NOMO-1 treated with dmso at 0.1 percent for 144 hours (cell line): Measurements from ENCODE around the gene PKLR.
A peak's percentile ranks its signal among the peaks of the same experiment; 100 is the strongest.
"Not testable (repeated sequence)": the region's sequence is repeated elsewhere in the genome, so short reads cannot be mapped to it uniquely, and the experiment has no call there.

Experiments used
- DNase-seq: peaks from one replicate; lab custom pipeline; 2025; ENCODE audit not compliant: unreplicated experiment; lab: John Stamatoyannopoulos, UW

Gene PKLR

DNA sequence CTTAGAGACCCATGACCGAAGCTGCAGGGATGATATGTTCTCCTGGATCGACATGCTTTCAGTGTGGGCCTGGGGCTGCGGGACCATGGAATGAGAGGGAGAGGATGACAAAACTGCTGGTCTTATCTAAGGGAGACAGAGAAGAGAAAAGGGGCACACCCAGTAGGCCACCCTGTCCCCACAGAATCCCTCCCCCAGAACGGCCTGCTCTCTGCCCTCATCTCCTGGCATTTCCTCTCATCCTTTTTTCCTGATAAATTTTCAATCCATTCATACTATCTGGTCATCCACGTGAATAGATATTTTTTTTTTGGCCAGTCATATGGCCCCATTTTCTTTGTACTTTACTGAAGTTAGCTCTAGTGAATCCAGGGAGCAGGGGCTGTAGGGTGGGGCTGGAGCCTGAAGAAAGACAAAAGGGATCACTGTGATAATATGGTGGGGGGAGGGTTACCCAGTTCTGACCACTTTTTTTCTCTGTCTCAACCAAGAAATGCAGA is at the start of gene PKLR:
Gene PKLR, minus strand, starts transcription at position 97 of the 500 bp plus-strand sequence. Its CDS starts 43 bp downstream, at position 54.
- DNase-seq = no peak

DNA sequence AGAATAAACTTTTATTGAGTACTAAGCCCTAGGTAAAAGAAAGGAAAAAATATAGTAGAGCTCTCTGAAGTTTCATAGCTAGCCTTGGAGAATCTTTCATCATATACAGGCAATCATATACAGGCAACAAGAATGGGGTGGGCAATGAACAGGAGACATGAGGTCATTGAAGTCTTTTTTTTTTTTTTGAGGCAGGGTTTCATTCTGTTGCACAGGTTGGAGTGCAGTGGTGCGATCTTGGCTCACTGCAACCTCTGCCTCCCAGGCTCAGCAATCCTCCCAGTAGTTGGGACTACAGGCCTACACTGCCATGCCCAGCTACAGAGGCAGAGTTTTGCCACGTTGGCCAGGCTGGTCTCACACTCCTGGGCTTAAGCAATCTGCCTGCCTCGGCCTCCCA is 41.6 kb upstream of the PKLR start:
- no peak for DNase-seq

DNA sequence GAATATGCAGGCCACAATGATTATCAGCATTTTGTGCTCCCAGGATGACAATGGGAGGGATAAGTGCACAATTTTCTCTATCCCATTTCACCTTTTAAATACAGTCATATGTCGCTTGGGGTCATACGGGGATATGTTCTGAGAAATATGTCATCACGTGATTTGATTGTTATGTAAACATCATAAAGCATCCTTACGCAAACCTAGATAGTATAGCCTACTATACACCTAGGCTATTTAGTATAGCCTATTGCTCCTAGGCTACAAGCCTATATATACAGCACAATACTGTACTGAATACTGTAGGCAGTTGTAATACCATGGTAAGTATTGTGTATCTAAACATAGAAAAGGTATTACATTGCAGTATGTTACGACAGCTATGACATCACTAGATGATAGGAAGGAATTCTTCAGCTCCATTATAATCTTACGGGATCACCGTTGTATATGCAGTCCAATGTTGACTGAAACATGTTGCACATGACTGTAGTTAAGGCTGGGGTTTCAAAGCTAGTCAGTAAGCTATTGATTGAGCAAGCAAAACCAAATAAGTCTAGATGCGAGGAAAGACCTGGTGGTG is 38.4 kb upstream of the PKLR start:
- no peak for DNase-seq

DNA sequence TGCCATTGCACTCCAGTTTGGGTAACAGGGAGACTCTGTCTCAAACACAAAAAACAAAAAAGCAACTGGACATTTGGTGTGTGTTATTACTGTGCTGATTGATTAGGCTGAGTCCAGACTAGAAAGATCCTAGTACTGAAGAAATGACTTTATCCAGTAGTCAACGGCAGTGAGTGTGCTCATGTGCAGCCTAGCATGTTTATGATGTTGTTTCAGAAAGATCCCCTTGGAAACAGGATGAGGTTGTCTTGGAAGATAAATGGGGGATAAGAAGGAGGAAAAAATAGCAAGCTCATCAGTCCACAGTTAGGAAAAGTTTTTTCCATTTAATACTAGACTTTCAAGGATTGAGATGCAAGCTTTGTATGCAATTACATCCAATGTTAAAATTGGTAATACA is 33.7 kb upstream of the PKLR start:
- DNase-seq = no peak

DNA sequence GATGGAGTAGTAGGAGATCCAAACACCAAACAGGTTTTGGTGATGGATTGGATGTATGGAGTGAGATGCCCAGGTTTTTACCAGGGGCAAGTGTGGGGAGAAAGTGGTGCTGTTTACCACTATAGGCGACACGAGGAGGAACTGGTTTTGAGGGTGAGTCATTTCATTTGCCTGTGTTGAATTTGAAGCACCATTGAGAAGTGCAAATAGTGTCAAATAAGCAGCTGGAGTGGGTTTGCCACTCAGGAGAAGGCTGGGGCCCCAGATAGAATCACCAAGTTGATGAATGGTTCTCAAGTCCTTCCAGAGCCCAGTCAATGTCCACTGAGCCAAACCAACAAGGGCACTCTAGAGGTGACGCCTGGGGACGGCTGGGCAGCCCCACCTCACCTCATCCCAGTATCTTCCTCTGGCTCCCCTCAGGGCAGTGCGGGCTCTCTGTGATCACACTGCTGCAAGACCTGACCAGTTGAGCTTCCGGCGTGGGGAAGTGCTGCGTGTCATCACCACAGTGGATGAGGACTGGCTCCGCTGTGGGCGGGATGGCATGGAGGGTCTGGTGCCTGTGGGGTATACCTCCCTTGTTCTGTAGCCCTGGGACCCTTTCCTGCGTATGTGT is 28.9 kb upstream of the PKLR start:
- DNase-seq = no peak

DNA sequence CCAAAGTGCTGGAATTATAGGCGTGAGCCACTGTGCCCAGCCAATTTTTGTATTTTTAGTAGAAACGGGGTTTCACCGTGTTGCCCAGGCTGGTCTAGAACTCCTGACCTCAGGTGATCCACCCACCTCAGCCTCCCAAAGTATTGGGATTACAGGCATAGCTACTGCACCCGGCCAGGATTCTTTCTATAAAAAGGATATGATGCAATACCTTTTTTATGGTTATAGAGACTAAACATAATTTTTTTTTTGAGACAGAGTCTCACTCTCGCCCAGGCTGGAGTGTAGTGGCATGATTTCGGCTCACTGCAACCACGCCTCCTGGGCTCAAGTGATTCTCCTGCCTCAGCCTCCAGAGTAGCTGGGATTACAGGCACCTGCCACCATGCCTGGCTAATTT is 27.6 kb upstream of the PKLR start:
- DNase-seq = not testable (repeated sequence)

DNA sequence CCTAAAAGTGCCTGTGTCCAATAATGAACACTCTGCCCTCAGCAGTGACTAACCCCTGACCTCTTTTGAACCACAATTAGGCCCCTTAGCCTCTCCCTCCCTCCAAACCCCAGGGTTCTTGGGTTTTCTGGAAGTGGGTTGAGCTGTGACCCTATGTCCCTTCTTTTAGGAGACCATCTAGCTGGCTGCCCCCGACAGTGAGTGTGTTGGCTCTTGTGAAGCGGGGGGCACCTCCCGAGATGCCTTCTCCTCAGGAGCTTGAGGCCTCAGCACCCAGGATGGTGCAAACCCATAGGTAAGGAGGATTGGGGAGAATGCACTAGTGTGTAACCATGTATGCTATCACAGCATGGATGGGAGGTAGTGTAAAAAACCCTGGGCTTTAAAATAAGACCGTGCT is 26.7 kb upstream of the PKLR start:
- no peak for DNase-seq

DNA sequence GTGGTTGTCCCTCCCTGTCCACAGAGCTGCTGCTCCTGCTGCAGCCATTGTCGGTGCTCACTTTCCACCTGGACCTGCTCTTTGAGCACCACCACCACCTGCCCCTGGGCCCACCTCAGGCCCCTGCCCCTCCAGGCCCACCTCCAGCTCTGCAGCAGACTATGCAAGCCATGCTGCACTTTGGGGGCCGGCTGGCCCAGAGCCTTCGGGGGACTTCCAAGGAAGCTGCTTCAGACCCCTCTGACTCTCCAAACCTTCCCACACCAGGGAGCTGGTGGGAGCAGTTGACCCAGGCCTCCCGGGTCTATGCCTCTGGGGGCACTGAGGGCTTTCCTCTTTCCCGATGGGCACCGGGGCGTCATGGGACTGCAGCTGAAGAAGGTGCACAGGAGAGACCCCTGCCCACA is 25.4 kb upstream of the PKLR start:
- DNase-seq = no peak

DNA sequence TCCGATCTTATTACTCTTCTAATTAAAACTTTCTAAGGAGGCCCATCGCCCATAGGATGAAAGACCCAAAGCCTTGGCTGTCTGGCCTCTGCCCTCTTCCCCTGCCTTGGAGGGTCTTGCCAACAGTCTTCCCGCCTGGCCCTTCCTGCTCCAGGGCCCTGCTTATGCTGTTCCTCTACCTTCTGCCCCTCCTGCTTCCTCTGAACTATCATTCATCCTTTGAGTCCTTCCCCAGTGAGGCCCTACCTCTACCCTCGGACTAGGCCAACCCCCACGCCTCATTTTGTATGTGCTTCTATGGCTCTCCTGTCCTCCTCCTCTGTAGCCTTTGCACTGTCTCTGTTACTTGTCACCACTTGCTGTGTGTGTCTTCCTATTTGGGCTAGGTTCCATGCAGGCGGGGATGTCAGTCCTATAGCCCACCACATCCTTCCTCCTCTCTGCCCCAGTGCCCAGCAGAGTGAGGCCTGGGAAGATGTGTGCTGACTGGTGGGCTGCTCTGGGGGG is 24.8 kb upstream of the PKLR start:
- no peak for DNase-seq

DNA sequence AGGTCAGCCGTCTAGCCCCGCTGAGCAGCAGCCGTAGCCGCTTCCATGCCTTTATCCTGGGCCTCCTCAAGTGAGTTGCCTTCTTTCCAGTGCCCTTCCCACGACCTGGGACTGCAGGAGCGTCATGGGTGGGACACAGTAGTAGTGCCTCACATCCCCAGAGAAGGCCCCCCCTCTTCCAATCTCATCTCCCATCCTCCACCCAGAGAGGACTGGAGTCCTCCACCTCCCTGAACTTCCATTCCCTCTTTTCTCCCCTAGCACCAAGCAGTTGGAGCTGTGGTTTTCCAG is 24.3 kb upstream of the PKLR start:
- DNase-seq = no peak

DNA sequence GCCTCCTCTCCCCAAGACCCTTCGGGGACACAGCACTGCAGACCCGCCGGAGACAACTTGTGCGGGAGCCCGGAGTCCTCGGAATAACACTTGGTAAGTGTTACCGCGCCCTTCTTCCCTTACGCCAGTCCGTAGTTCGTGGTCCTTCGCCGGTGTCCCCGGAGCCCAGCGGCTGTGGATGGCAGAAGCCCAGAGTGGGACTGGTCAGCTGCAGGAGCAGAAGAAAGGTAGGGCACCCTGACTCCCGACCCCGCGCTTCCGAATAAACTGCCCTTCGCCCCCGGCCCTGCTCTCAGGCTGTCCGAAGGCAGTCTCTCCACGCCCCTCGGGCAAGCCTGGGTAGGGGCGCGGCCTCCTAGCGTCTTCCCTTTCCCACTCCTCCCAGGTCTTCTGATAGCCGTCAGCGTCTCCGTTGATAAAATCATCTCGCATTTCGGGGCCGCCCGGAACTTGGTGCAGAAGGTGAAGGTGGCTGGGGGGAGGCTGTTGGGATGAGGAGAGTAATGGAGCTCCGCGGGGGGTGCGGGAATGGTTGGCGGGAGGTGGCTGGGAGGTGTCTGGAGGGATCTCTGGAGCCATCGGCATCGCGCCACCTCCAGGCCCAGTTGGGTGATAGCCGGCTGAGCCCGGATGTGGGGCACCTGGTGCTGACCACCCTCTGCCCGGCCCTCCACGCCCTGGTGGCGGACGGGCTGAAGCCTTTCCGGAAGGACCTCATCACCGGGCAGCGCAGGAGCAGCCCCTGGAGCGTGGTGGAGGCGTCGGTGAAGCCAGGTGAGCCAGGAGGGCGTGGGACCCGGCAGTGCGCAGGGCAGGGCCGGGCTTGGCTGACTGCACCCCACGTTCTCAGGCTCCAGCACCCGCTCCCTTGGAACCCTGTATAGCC is 23.7 kb upstream of the PKLR start:
- peak; percentile 13 for DNase-seq

DNA sequence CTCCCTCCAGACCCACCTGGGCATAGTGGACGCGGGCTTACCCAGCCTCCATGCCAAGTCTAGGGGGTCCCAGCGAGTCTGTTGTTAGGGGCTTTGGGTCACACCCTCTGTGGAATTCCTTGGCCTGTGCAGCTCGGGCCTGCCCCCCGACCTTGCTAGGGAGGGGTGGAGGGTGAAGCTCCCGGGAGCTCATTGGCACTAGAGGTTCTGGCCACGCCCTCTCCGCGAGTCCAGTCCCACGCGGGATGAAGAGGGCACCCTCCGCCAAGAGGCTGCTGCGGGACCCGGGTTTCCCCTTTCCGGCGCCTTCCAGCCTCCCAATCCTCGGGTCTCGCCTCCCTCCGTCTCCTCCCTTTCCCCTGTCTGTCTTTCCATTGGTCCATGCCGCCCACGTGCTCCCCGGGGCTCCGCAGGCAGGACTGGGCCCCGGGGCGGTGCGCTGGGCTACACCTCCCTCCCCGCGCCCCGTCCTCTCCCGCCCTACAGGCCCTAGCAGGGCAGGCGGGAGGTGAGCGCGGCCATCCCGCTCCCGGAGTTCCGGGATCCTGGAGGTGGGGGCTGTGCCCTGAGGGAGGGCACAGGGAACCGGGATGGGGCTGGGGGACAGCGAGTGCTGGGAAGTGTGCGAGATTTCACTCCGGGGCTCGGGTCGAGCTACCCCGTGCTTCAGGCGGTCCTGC is 22.9 kb upstream of the PKLR start:
- peak; percentile 98 for DNase-seq

DNA sequence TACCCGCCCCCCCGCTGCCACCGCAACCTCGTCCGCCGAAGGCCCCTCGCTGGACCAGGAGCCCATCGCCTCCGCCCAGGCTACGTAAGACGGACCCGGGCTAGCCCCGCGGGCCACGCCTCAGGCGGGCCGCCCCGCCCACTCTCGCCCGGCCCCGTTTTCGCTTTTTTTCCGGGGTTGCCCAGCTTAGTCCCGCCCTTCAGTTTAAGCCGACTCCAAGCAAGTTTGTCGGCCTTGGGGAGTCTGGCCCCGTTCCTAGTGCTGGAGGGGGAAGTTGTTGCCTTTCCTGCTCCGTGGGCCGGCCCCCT is 22.4 kb upstream of the PKLR start:
- peak; percentile 76 for DNase-seq

DNA sequence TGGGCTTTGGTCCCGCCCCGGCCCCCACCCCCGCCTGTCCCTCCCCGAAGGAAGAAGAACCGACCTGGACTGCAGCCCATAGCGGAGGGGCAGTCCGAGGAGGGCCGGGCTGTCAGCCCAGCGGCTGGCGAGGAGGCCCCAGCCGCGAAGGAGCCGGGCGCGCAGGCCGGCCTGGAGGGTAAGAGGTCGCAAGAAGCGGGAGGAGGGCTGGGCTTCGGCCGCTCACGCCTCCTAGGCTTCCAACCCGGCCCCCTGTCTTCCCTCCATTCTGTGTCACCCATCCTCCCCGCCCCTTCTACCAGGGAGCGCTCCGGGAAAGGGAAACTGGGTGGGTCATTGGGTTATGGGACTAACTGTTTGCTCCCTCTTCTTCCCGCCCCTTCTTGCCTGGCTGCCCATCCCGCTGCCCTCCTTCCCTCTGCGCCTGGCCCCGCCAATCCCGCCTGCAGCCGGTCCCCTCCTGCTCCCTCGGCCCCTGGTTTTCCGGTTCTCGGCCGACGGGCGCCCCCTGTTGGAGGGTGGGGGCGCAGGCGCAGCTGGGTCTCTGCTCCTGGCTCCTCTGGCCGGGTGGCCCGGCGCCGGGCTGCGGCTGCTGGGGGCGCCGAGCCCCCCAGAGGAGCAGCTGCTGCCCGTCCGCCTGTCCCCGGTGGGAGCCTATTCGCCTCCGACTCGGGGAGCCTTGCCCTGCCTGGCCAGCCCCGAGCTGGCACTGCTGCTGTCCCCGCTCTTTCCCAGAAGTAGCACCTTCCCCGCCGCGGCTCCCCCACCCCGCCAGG is 21.9 kb upstream of the PKLR start:
- peak; percentile 83 for DNase-seq

DNA sequence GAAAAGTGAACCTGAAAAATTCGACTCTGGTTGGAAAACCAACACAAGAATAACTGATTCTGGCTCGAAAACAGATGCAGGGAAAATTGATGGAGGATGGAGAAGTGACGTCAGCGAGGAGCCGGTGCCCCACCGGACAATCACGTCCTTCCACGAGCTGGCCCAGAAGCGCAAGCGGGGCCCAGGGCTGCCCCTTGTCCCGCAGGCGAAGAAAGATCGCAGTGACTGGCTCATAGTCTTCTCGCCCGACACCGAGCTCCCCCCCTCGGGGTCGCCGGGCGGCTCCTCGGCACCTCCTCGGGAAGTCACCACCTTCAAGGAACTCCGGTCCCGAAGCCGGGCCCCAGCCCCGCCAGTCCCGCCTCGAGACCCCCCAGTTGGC is 21.3 kb upstream of the PKLR start:
- no peak for DNase-seq

DNA sequence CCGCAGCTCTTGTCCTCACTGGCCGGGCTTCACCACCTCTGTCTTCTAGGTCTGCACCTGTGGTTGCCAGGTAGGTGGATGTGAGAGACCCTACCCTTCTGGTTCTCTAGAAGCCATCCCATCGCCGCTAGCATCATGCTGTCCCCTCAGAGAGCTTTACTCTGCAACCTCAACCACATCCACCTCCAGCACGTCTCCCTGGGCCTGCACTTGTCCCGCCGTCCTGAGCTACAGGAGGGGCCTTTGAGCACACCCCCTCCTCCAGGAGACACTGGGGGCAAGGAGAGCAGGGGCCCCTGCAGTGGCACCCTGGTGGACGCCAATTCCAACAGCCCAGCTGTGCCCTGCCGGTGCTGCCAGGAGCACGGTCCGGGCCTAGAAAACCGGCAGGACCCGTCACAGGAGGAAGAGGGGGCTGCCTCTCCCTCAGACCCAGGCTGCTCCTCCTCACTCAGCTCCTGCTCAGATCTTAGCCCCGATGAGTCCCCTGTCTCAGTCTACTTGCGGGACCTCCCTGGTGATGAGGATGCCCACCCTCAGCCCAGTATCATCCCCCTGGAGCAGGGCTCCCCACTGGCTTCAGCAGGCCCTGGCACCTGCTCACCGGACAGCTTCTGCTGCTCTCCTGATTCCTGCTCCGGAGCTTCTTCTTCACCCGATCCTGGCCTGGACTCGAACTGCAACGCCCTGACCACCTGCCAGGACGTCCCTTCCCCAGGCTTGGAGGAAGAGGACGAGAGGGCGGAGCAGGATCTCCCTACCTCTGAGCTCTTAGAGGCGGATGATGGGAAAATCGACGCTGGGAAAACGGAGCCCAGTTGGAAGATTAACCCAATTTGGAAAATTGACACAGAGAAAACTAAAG is 20.6 kb upstream of the PKLR start:
- no peak for DNase-seq

DNA sequence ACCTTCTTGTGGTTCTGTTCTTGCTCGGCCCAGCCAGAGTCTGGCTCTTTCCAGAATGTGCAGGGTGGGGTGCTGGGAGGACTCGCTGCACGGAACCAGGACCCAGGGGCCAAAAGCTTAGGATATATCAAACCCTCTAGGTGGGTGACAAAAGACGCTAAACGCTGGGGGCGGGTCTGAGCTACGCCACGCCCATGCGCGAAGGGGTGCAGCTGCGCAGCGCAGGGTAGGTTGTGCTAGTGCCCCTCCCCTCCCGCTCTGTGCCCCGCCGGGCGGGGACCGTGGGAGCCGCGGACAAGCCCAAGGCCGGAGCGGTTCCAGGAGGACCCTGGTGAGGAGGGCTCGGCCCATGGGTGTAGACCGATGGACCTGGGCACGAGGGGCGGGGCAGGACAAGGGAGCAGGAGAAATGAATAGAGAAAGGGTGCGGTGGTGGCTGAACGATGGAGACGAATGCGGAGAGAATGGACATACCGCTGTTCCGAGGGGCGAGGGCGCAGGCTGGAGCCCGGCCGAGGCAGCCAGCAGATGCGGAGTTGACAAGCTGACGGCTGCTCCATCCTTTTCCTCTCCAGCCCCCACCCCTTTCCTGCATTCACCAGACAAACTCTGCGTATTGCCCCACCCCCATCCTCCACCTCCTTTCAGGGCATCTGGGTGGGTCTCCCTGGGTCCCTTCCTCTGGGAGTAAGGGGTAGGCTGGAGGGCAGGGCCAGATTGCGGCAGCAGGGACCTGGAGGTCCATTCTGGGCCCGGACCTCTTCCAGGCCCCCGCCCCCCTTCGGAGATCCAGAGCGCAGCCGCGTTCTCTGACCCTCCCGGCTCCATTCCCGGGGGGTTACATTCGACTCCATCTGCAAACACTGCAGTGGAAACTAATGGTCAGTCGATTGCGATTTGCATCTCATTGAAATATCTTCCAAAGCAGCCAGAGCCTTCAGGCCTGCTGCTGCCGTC is 19.7 kb upstream of the PKLR start, which contains the start of gene RUSC1:
Gene RUSC1, plus strand, starts transcription at position 234 of the 957 bp plus-strand sequence. CDS start 880 bp downstream, outside the sequence.
- DNase-seq = no peak

DNA sequence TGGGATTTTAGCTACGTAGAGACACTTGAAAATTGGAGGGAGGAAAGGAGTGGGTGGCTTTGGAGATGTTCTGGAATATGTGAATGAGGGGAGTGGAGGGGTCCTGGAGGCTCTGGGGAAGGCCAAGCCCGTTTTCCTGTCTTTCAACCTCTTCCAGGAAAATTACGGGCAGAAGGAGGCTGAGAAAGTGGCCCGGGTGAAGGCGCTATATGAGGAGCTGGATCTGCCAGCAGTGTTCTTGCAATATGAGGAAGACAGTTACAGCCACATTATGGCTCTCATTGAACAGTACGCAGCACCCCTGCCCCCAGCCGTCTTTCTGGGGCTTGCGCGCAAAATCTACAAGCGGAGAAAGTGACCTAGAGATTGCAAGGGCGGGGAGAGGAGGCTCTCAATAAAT is 19.0 kb upstream of the PKLR start:
- DNase-seq = no peak

DNA sequence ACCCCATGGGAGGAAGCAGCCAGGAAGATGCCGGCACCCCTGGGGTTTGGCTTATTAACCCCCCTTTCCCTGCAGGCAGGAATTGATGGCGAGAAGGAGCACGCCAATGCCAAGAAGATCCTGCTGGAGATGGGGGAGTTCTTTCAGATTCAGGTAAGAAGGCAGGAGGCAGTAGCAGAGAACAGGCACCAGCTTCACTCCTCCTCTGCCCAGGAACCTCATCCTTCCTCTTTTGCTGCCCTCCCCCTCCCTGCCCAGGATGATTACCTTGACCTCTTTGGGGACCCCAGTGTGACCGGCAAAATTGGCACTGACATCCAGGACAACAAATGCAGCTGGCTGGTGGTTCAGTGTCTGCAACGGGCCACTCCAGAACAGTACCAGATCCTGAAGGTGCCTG is 18.3 kb upstream of the PKLR start:
- DNase-seq = no peak
